Neural cell (in vitro differentiated cells): ENCODE data around the gene FOXA1. TPM values are rescaled to one million over a fixed set of nuclear protein-coding genes. Genes with fewer than 3 reads are reported as not detected.
A peak's percentile ranks its signal among the peaks of the same experiment; 100 is the strongest.

Experiments used
- H2AFZ ChIP-seq: fragments of 200-600, 300-800 bp; sonication (generic), shearing (Covaris generic); 2 replicates; pipeline ENCODE4 v1.6.0; 2014; ENCODE audit warnings: low read depth, mild to moderate bottlenecking, antibody characterized with exemption, low read length, moderate library complexity
- H3F3A ChIP-seq: fragments of 200-600 bp; shearing (Covaris generic); 2 replicates; pipeline ENCODE4 v1.6.1; 2016; ENCODE audit warnings: mild to moderate bottlenecking, moderate library complexity, mixed read lengths, antibody characterized with exemption, low read length; ENCODE audit not compliant: insufficient read depth, poor library complexity, severe bottlenecking
- H3K27ac ChIP-seq: fragments of 200-600, 300-800 bp; sonication (generic), shearing (Covaris generic); 2 replicates; pipeline ENCODE4 v1.5.1; 2014; ENCODE audit warnings: mild to moderate bottlenecking, low read length, moderate library complexity
- H3K27me3 ChIP-seq: fragments of 300-800, 200-600 bp; sonication (generic), shearing (Covaris generic); 2 replicates; pipeline ENCODE4 v1.6.0; 2014; ENCODE audit warnings: mild to moderate bottlenecking, low read depth, low read length, moderate library complexity; ENCODE audit not compliant: insufficient read depth
- H3K36me3 ChIP-seq: fragments of 300-800, 200-600 bp; sonication (generic), shearing (Covaris generic); 2 replicates; pipeline ENCODE4 v1.5.1; 2014; ENCODE audit warnings: mild to moderate bottlenecking, antibody characterized with exemption, low read length, moderate library complexity; ENCODE audit not compliant: insufficient read depth
- H3K4me2 ChIP-seq: fragments of 300-800, 200-600 bp; sonication (generic), shearing (Covaris generic); 2 replicates; pipeline ENCODE4 v1.6.0; 2014; ENCODE audit warnings: mild to moderate bottlenecking, low read length
- H3K4me3 ChIP-seq: fragments of 300-800, 200-600 bp; sonication (generic), shearing (Covaris generic); 2 replicates; pipeline ENCODE4 v1.5.1; 2014; ENCODE audit warnings: mild to moderate bottlenecking, low read length, moderate library complexity
- H3K79me2 ChIP-seq: fragments of 200-600 bp; shearing (Covaris generic); replicated peaks from 2 replicates; pipeline ENCODE4 v1.6.0; 2014; ENCODE audit warnings: mild to moderate bottlenecking, low read length, moderate library complexity; ENCODE audit not compliant: insufficient read depth
- H3K9ac ChIP-seq: fragments of 300-800, 200-600 bp; sonication (generic), shearing (Covaris generic); 2 replicates; pipeline ENCODE4 v1.6.1; 2016; ENCODE audit warnings: mild to moderate bottlenecking, low read length, mixed read lengths
- H3K9me2 ChIP-seq: fragments of 200-600 bp; shearing (Covaris generic); 2 replicates; pipeline ENCODE4 v1.6.1; 2016; ENCODE audit warnings: mild to moderate bottlenecking, low read length, mixed read lengths; ENCODE audit not compliant: insufficient read depth
- H3K9me3 ChIP-seq: fragments of 200-600, 300-800 bp; sonication (generic), shearing (Covaris generic); 2 replicates; pipeline ENCODE4 v1.6.1; 2016; ENCODE audit warnings: mild to moderate bottlenecking, mixed run types, low read length, moderate library complexity, mixed read lengths
- H4K20me1 ChIP-seq: fragments of 200-600 bp; shearing (Covaris generic); 2 replicates; pipeline ENCODE4 v1.6.1; 2016; ENCODE audit warnings: mild to moderate bottlenecking, mixed run types; ENCODE audit not compliant: insufficient read depth
- EP300 ChIP-seq: fragments of 450-650 bp; conservative IDR thresholded peaks from 2 replicates; pipeline ENCODE4 v1.6.1; 2014; ENCODE audit warnings: antibody characterized with exemption, mild to moderate bottlenecking, moderate library complexity; ENCODE audit not compliant: poor library complexity, severe bottlenecking
- EZH2 ChIP-seq: fragments of 200-600, 300-800 bp; shearing (Covaris generic), sonication (generic); IDR thresholded peaks from 2 replicates; pipeline ENCODE4 v1.6.1; 2014; ENCODE audit warnings: antibody characterized with exemption, low read length, borderline replicate concordance, mild to moderate bottlenecking; ENCODE audit not compliant: insufficient read depth, poor library complexity, severe bottlenecking
- MXI1 ChIP-seq: fragments of 450-650 bp; conservative IDR thresholded peaks from 2 replicates; pipeline ENCODE4 v1.6.1; 2014; ENCODE audit warnings: antibody characterized with exemption, mild to moderate bottlenecking; ENCODE audit not compliant: poor library complexity, severe bottlenecking
- POLR2AphosphoS5 ChIP-seq: IDR thresholded peaks from 2 replicates; pipeline ENCODE4 v1.6.1; 2012
- RAD21 ChIP-seq: fragments of 450-650 bp; conservative IDR thresholded peaks from 2 replicates; pipeline ENCODE4 v1.6.1; 2014; ENCODE audit warnings: antibody characterized with exemption, mild to moderate bottlenecking, moderate library complexity
- REST ChIP-seq: IDR thresholded peaks from 2 replicates; pipeline ENCODE4 v1.6.1; 2012; ENCODE audit warnings: borderline replicate concordance
- SMC3 ChIP-seq: fragments of 450-650 bp; conservative IDR thresholded peaks from 2 replicates; pipeline ENCODE4 v1.6.1; 2014; ENCODE audit warnings: antibody characterized with exemption, mild to moderate bottlenecking, moderate library complexity; ENCODE audit not compliant: poor library complexity
- TAF1 ChIP-seq: IDR thresholded peaks from 2 replicates; pipeline ENCODE4 v1.6.1; 2012; ENCODE audit warnings: low read depth
- polyA plus RNA-seq: library from polyadenylated mRNA; depleted of rRNA; stranded (reverse); fragments of >200 nt; gene quantifications from 2 replicates; pipeline ENCODE4 v1.2.3, GENCODE V29; 2014
- TF ChIP-seq, protein P1 (sequence below): fragments of 450-650 bp; IDR thresholded peaks from 2 replicates; pipeline ENCODE4 v1.5.1; 2014; ENCODE audit warnings: antibody characterized with exemption, mild to moderate bottlenecking, moderate library complexity; ENCODE audit not compliant: poor library complexity, severe bottlenecking

FOXA1 gene
- polyA plus RNA-seq, 1 donor from 2014 or later, result not detected

GRCh38 chr14:37583358-37584210 lies 11.5 kb downstream of the FOXA1 start:
- H3K4me3 ChIP-seq, result no peak overlapping the region

GRCh38 chr14:37580146-37580545 lies 14.9 kb downstream of the FOXA1 start:
- H3K36me3 ChIP-seq, result no peaks in the 10 kb centered on the region
- no peak overlapping the region for H3K4me2 ChIP-seq
- no peaks in the 10 kb centered on the region for H3K79me2 ChIP-seq
- H3F3A ChIP-seq, result no peaks in the 10 kb centered on the region
- H3K27me3 ChIP-seq, result peaks cover 70% of the 10 kb centered on the region
- no peak overlapping the region for H3K9ac ChIP-seq
- H3K9me3 ChIP-seq, result no peaks in the 10 kb centered on the region
- no peak for TF ChIP-seq MXI1
- no peak for TF ChIP-seq EP300
- no peak for TF ChIP-seq RAD21
- TF ChIP-seq SMC3, result no peak
- no peak for TF ChIP-seq EZH2
- TF ChIP-seq TAF1, result no peak
- TF ChIP-seq POLR2AphosphoS5, result no peak
- TF ChIP-seq, protein P1, sequence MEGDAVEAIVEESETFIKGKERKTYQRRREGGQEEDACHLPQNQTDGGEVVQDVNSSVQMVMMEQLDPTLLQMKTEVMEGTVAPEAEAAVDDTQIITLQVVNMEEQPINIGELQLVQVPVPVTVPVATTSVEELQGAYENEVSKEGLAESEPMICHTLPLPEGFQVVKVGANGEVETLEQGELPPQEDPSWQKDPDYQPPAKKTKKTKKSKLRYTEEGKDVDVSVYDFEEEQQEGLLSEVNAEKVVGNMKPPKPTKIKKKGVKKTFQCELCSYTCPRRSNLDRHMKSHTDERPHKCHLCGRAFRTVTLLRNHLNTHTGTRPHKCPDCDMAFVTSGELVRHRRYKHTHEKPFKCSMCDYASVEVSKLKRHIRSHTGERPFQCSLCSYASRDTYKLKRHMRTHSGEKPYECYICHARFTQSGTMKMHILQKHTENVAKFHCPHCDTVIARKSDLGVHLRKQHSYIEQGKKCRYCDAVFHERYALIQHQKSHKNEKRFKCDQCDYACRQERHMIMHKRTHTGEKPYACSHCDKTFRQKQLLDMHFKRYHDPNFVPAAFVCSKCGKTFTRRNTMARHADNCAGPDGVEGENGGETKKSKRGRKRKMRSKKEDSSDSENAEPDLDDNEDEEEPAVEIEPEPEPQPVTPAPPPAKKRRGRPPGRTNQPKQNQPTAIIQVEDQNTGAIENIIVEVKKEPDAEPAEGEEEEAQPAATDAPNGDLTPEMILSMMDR, result no peak
- TF ChIP-seq REST, result no peak
- no peak overlapping the region for H3K27ac ChIP-seq
- no peak overlapping the region for H2AFZ ChIP-seq
- no peaks in the 10 kb centered on the region for H3K9me2 ChIP-seq
- H3K4me3 ChIP-seq, result no peak overlapping the region
- H4K20me1 ChIP-seq, result no peaks in the 10 kb centered on the region

More at GRCh38 chr14:37583358-37584210, 11.5 kb downstream of the FOXA1 start:
- Histone ChIP-seq H3K9me3 (no peaks in the 10 kb centered on the region), H3F3A (no peaks in the 10 kb centered on the region), H3K27ac (no peak overlapping the region), H3K9ac (no peak overlapping the region), H3K36me3 (no peaks in the 10 kb centered on the region), H3K9me2 (no peaks in the 10 kb centered on the region), H3K27me3 (peaks cover 98% of the 10 kb centered on the region), H3K79me2 (no peaks in the 10 kb centered on the region), H4K20me1 (no peaks in the 10 kb centered on the region), H2AFZ (no peak overlapping the region), H3K4me2 (no peak overlapping the region)
- TF ChIP-seq POLR2AphosphoS5 (no peak), TAF1 (no peak), EZH2 (peak; percentile 58)
- TF ChIP-seq, protein P1, result no peak
